ENCODE results near the gene LGALS16.

- TF ChIP-seq CTCF (IDR thresholded peaks at IDR 0.05) (no peak), POLR2A (IDR thresholded peaks at IDR 0.05) (no peak), POLR2AphosphoS5 (IDR thresholded peaks at IDR 0.05) (no peak)
Measured at GRCh38 chr19:39660661-39661060, 4.9 kb downstream of the LGALS16 start.
